ENCODE results near the gene SLC9A6. TPM values are rescaled to one million over a fixed set of nuclear protein-coding genes. Genes with fewer than 3 reads are reported as not detected.
A peak's percentile ranks its signal among the peaks of the same experiment; 100 is the strongest.

The SLC9A6 gene
- total and polyA plus RNA-seq, 9 of the 15 experiments (the other 6 are each of a cell fraction or from before 2014, with no cell fraction given) = 3.7 to 13.9 (median 9.9) TPM

GRCh38 chrX:135973548-135974278 is 11.5 kb upstream of the SLC9A6 start, which contains the start of gene MMGT1 (continued):
- TF ChIP-seq ELK3 (CRISPR knock-in tag; IDR thresholded peaks at IDR 0.05) (no peak), YY1 (IDR thresholded peaks at IDR 0.05; ENCODE audit: borderline replicate concordance in 1 of 3, control insufficient read depth in 1 of 3, extremely low read depth in 1 of 3, insufficient read depth in 3 of 3, insufficient read length in 1 of 3, insufficient replicate concordance in 2 of 3, low read depth in 1 of 3, low read length in 2 of 3) (peak in 1 of 3 experiments; percentile 34), ATF3 (IDR thresholded peaks at IDR 0.05) (peak; percentile 100), ATF3 (CRISPR knock-in tag; conservative IDR thresholded peaks at IDR 0.05) (peak; percentile 78), FUS (optimal IDR thresholded peaks at IDR 0.05; ENCODE audit: low read depth, low read length) (no peak), ZBTB1 (CRISPR knock-in tag; IDR thresholded peaks at IDR 0.05; ENCODE audit: borderline replicate concordance, low read depth) (no peak), HMBOX1 (IDR thresholded peaks at IDR 0.05) (no peak), ZBTB12 (CRISPR knock-in tag; IDR thresholded peaks at IDR 0.05) (peak; percentile 72), SIN3A (IDR thresholded peaks at IDR 0.05; ENCODE audit: borderline replicate concordance in 2 of 2, control insufficient read depth in 1 of 2, low read depth in 2 of 2, low read length in 2 of 2) (peak in 1 of 2 experiments; percentile 69; a peak in 1 of 4 replicates), EGR1 (conservative IDR thresholded peaks at IDR 0.05) (peak; percentile 42), ATF1 (CRISPR knock-in tag; IDR thresholded peaks at IDR 0.05) (peak; percentile 70), ATF1 (tag; IDR thresholded peaks at IDR 0.05) (peak; percentile 98), KDM5B (IDR thresholded peaks at IDR 0.05; ENCODE audit: insufficient replicate concordance, low read depth, low read length) (peak; percentile 42), TAF9B (IDR thresholded peaks at IDR 0.05; ENCODE audit: partially characterized antibody) (peak; percentile 55), ZNF165 (CRISPR knock-in tag; IDR thresholded peaks at IDR 0.05; ENCODE audit: borderline replicate concordance) (no peak)

Measured in K562 (cell line).